ENCODE results near the gene DDX39B.

DNA sequence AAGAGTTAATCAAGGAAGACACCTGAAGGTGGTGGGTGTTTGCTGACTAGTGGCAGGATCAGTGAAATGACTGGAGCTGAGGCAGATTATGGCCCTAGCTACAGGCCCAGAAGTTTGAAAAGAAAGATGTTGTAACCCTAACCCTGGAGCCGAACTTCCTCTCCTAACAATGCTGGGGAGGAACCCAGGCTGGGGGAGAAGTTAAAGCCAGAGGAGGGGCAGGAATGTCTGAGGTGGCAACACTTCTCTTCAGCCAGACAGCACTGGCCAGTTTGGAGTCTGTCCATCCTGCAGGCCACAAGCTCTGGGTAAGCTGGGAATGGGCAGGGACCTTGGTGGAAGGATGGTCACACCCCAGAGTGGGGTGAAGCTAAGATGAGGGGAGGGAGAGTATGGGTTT, 44.2 kb upstream of the DDX39B start, which contains the start of gene LST1:
- TF ChIP-seq, protein P1, sequence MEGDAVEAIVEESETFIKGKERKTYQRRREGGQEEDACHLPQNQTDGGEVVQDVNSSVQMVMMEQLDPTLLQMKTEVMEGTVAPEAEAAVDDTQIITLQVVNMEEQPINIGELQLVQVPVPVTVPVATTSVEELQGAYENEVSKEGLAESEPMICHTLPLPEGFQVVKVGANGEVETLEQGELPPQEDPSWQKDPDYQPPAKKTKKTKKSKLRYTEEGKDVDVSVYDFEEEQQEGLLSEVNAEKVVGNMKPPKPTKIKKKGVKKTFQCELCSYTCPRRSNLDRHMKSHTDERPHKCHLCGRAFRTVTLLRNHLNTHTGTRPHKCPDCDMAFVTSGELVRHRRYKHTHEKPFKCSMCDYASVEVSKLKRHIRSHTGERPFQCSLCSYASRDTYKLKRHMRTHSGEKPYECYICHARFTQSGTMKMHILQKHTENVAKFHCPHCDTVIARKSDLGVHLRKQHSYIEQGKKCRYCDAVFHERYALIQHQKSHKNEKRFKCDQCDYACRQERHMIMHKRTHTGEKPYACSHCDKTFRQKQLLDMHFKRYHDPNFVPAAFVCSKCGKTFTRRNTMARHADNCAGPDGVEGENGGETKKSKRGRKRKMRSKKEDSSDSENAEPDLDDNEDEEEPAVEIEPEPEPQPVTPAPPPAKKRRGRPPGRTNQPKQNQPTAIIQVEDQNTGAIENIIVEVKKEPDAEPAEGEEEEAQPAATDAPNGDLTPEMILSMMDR (IDR thresholded peaks at IDR 0.05) = no peak
- TF ChIP-seq POLR2A (IDR thresholded peaks at IDR 0.05) = no peak
